CD4-positive, alpha-beta T cell treated with Interleukin-15 for 4 hours (primary cell): ENCODE results near the gene CCDC157.

ENCODE experiments used
- DNase-seq: peaks from one replicate; pipeline ENCODE4 v3.0.0-alpha.2; 2020; ENCODE audit warnings: low spot score

The CCDC157 gene

GRCh38 chr22:30416403-30416802 lies 59.6 kb downstream of the CCDC157 start:
- DNase-seq, result no peak

GRCh38 chr22:30416837-30417236 lies 60.0 kb downstream of the CCDC157 start:
- no peak for DNase-seq

GRCh38 chr22:30420347-30421125 lies 63.7 kb downstream of the CCDC157 start:
- no peak for DNase-seq

DNA sequence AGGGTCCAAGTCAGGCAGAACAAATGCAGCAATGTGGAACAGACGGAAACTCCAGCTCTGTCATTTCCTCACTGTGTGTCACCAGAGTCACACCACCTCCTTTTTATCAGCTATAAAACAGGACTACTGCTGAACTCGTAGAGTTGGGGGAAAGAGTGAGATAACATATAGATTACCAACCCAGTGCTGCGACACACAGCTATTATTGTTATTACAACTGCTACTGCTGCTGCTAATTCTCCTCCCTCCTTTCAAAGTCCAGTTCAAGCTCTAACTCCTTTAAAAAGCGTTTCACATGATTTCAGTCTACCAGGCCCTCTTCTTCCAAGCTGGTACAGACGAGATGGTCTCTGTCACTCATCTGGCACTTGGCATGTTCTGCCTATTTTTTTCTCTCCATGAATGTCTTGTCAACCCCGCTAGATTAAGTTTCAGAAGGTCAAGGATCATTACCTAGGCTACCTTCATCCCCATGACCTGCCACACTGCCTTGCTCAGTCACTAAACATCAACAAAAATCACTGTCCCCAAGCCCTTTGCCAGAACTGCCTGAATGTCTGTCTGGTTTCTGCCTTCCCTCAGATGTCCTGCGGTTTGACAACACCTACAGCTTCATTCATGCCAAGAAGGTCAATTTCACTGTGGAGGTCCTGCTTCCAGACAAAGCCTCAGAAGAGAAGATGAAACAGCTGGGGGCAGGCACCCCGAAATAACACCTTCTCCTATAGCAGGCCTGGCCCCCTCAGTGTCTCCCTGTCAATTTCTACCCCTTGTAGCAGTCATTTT lies 65.1 kb downstream of the CCDC157 start:
- no peak for DNase-seq

- peak; percentile 17 for DNase-seq
Observed at GRCh38 chr22:30422481-30423300, 65.9 kb downstream of the CCDC157 start.

DNA sequence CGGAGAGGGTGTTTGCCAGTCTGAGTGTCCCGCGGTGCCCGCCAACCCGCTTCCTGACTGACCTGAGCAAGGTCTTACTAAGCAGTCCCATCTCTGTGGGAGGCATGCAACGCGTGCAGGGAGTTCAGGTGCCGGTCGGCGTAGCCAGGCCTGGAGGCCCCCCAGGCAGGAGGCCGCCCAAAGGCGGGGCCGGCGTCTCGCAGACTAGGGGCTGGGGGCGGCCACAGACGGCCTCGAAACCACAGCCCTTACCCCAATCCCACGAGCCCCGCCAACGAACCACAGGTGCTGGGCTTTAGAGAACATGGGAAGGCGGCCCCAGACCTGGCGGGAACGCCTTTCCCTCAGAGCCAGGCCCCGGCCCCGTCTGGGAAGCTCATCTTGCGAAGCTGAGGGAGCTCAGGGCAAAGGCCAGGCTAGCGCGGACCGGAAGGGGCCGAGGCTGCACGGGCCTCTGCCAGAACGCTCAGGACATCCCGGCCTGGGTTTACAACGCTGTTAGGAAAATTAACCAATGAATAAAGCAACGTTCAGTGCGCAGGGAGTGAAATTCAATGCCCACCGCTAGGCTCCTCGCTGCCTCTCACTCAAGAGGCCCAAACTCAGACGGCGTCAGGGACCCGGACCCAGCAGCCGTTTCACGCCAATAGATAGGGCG lies 66.6 kb downstream of the CCDC157 start:
- peak; percentile 18 for DNase-seq

DNA sequence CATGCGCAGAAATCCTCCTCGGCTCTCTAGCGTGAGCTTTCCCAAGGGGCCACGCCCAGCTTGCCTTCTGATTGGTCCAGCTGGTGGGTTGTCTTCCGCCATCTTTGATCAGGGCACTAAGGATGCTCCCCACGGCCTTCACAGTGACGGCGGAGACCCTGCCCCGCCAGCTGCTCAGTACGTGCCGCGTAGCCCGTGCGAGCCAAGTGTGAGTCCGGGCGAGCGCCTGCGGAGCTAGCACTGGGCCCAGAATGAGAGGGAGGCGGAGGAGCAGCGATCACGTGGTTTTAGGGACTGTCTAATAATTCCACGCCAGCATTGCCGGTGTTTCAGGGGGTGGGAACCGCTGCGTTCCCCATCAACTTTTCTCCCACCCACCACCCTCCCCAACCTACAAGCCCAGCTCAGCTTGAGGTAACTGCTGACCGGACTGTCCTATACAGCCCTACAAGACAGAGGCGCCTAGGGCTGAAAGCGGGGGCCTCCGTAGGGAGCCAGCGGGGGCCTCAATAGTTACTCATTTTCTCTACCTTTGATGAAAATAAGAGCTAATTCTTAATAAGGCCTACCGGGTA lies 67.2 kb downstream of the CCDC157 start:
- DNase-seq, result peak; percentile 99

GRCh38 chr22:30424534-30425326 lies 67.9 kb downstream of the CCDC157 start:
- no peak for DNase-seq

- DNase-seq, result no peak
Observed at GRCh38 chr22:30425327-30425615, 68.5 kb downstream of the CCDC157 start.

DNA sequence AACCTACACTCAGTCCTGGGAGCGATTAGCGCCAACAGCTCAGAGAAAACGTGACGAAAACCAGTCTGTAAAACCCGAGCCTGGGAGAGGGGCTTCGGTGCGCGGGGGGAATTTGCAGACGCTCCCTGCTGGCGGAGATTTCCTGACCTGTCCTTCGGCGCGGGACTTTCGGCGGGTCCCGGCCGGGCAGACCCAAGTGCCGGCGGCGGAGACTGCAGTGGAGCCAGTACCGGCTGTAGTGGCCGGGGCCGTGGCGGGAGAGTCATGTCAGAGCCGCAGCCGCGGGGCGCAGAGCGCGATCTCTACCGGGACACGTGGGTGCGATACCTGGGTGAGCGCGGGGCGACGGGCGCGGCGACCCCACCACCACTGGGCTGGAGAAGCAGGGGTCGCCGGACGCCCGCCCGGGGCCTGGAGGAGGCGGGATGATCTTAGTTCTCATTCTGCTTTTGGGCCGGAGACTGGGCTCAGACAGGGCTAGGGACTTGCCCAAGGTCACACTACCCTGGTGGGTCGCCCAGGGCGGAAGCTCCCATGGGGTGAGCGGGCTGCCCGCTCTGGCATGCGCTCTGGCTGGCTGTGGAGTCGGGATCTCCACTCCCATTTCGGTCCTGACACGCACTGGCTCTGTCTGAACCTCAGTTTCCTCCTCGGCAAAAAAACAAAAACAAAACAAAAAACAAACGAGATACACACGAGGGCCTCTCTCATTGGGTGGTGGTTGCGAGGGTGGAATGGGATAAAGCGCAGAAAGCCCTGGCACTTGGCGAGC lies 69.0 kb downstream of the CCDC157 start, which contains the start of gene MTFP1:
MTFP1 (plus strand) TSS at position 153 of the 772 bp plus-strand sequence; CDS start at position 265, 112 bp downstream.
- DNase-seq, result peak; percentile 36
